Mucosa of stomach (tissue), 1 donor: Measurements from ENCODE around the gene LRBA.

Experiments used
- H3K27me3 ChIP-seq: one replicate; pipeline ENCODE4 v1.7.0; 2013; ENCODE audit warnings: mild to moderate bottlenecking, low read length; ENCODE audit not compliant: control insufficient read depth, insufficient read depth
- H3K36me3 ChIP-seq: one replicate; pipeline ENCODE4 v1.7.0; 2013; ENCODE audit warnings: low read length; ENCODE audit not compliant: control insufficient read depth, insufficient read depth
- H3K4me1 ChIP-seq: one replicate; pipeline ENCODE4 v1.7.0; 2013; ENCODE audit warnings: mild to moderate bottlenecking, low read length; ENCODE audit not compliant: control insufficient read depth, insufficient read depth
- H3K4me3 ChIP-seq: one replicate; pipeline ENCODE4 v1.7.0; 2013; ENCODE audit warnings: low read length
- H3K9ac ChIP-seq: one replicate; pipeline ENCODE4 v1.7.0; 2013; ENCODE audit warnings: mild to moderate bottlenecking, low read length, moderate library complexity
- H3K9me3 ChIP-seq: one replicate; pipeline ENCODE4 v1.7.0; 2013; ENCODE audit warnings: mild to moderate bottlenecking, low read length, moderate library complexity; ENCODE audit not compliant: control insufficient read depth
- donor health status: Pancreatic carcinoma.

LRBA gene

GRCh38 chr4:150948074-150948473 is 67.0 kb downstream of the LRBA start:
- Histone ChIP-seq H3K4me1 (peaks cover 13% of the 10 kb centered on the region), H3K9me3 (no peaks in the 10 kb centered on the region), H3K9ac (no peak overlapping the region), H3K27me3 (no peaks in the 10 kb centered on the region), H3K4me3 (no peak overlapping the region), H3K36me3 (no peaks in the 10 kb centered on the region)

- Histone ChIP-seq H3K4me3 (no peak overlapping the region), H3K36me3 (no peaks in the 10 kb centered on the region), H3K4me1 (peaks cover 2% of the 10 kb centered on the region), H3K9ac (no peak overlapping the region), H3K9me3 (no peaks in the 10 kb centered on the region), H3K27me3 (no peaks in the 10 kb centered on the region)
Observed at GRCh38 chr4:150944660-150945059, 70.4 kb downstream of the LRBA start.

GRCh38 chr4:150943818-150944217 is 71.3 kb downstream of the LRBA start:
- Histone ChIP-seq H3K4me1 (peaks cover 5% of the 10 kb centered on the region), H3K27me3 (no peaks in the 10 kb centered on the region), H3K36me3 (no peaks in the 10 kb centered on the region), H3K4me3 (no peak overlapping the region), H3K9ac (no peak overlapping the region), H3K9me3 (no peaks in the 10 kb centered on the region)

GRCh38 chr4:150943126-150943525 is 72.0 kb downstream of the LRBA start:
- no peak overlapping the region for H3K4me3 ChIP-seq
- peaks cover 5% of the 10 kb centered on the region for H3K4me1 ChIP-seq
- no peaks in the 10 kb centered on the region for H3K27me3 ChIP-seq
- no peaks in the 10 kb centered on the region for H3K36me3 ChIP-seq
- H3K9me3 ChIP-seq, result no peaks in the 10 kb centered on the region
- no peak overlapping the region for H3K9ac ChIP-seq

- Histone ChIP-seq H3K9me3 (no peaks in the 10 kb centered on the region), H3K36me3 (no peaks in the 10 kb centered on the region), H3K4me1 (peaks cover 5% of the 10 kb centered on the region), H3K9ac (no peak overlapping the region), H3K4me3 (no peak overlapping the region), H3K27me3 (no peaks in the 10 kb centered on the region)
Observed at GRCh38 chr4:150942539-150942938, 72.5 kb downstream of the LRBA start.

- no peaks in the 10 kb centered on the region for H3K36me3 ChIP-seq
- no peaks in the 10 kb centered on the region for H3K9me3 ChIP-seq
- H3K4me1 ChIP-seq, result peaks cover 5% of the 10 kb centered on the region
- H3K27me3 ChIP-seq, result no peaks in the 10 kb centered on the region
- H3K9ac ChIP-seq, result no peak overlapping the region
- no peak overlapping the region for H3K4me3 ChIP-seq
Observed at GRCh38 chr4:150940123-150940522, 75.0 kb downstream of the LRBA start.

GRCh38 chr4:150939530-150939929 is 75.6 kb downstream of the LRBA start:
- Histone ChIP-seq H3K4me1 (peaks cover 5% of the 10 kb centered on the region), H3K9me3 (no peaks in the 10 kb centered on the region)

GRCh38 chr4:150938873-150939499 is 76.1 kb downstream of the LRBA start:
- H3K36me3 ChIP-seq, result no peaks in the 10 kb centered on the region
- H3K4me1 ChIP-seq, result peaks cover 5% of the 10 kb centered on the region
- H3K9me3 ChIP-seq, result no peaks in the 10 kb centered on the region
- H3K4me3 ChIP-seq, result no peak overlapping the region
- no peaks in the 10 kb centered on the region for H3K27me3 ChIP-seq
- H3K9ac ChIP-seq, result no peak overlapping the region

More at GRCh38 chr4:150939530-150939929, 75.6 kb downstream of the LRBA start:
- no peaks in the 10 kb centered on the region for H3K36me3 ChIP-seq
- no peak overlapping the region for H3K9ac ChIP-seq
- no peaks in the 10 kb centered on the region for H3K27me3 ChIP-seq
- no peak overlapping the region for H3K4me3 ChIP-seq

GRCh38 chr4:150938417-150938816 is 76.7 kb downstream of the LRBA start:
- Histone ChIP-seq H3K4me1 (peaks cover 9% of the 10 kb centered on the region), H3K27me3 (no peaks in the 10 kb centered on the region), H3K9ac (no peak overlapping the region), H3K9me3 (no peaks in the 10 kb centered on the region), H3K36me3 (no peaks in the 10 kb centered on the region), H3K4me3 (no peak overlapping the region)

GRCh38 chr4:150934022-150934421 is 81.1 kb downstream of the LRBA start:
- Histone ChIP-seq H3K4me3 (no peak overlapping the region), H3K9ac (no peak overlapping the region), H3K27me3 (no peaks in the 10 kb centered on the region), H3K36me3 (no peaks in the 10 kb centered on the region), H3K4me1 (peaks cover 5% of the 10 kb centered on the region), H3K9me3 (no peaks in the 10 kb centered on the region)

- Histone ChIP-seq H3K9me3 (no peaks in the 10 kb centered on the region), H3K4me1 (peaks cover 4% of the 10 kb centered on the region), H3K4me3 (no peak overlapping the region), H3K27me3 (no peaks in the 10 kb centered on the region), H3K36me3 (no peaks in the 10 kb centered on the region), H3K9ac (no peak overlapping the region)
Observed at GRCh38 chr4:150931796-150932195, 83.3 kb downstream of the LRBA start.

- no peaks in the 10 kb centered on the region for H3K27me3 ChIP-seq
- no peaks in the 10 kb centered on the region for H3K36me3 ChIP-seq
- no peak overlapping the region for H3K4me3 ChIP-seq
- H3K9me3 ChIP-seq, result no peaks in the 10 kb centered on the region
- H3K9ac ChIP-seq, result no peak overlapping the region
- H3K4me1 ChIP-seq, result peaks cover 4% of the 10 kb centered on the region
Observed at GRCh38 chr4:150931005-150931404, 84.1 kb downstream of the LRBA start.

- Histone ChIP-seq H3K36me3 (no peaks in the 10 kb centered on the region), H3K9me3 (no peaks in the 10 kb centered on the region), H3K27me3 (no peaks in the 10 kb centered on the region), H3K9ac (no peak overlapping the region), H3K4me1 (peaks cover 5% of the 10 kb centered on the region), H3K4me3 (no peak overlapping the region)
Observed at GRCh38 chr4:150923945-150924344, 91.1 kb downstream of the LRBA start.
